HG03378 (cell line): ENCODE measurements around the gene TAB3.
"Not testable (repeated sequence)": the region's sequence is repeated elsewhere in the genome, so short reads cannot be mapped to it uniquely, and the experiment has no call there.

Source experiments
- ATAC-seq: cut with Tn5 transposase; IDR thresholded peaks from one replicate; pipeline ENCODE4 v1.9.1; 2021; ENCODE audit warnings: mild to moderate bottlenecking, moderate library complexity; ENCODE audit not compliant: unreplicated experiment

TAB3 gene

GRCh38 chrX:30822068-30822681 is 66.9 kb downstream of the TAB3 start:
- ATAC-seq, result peak; percentile 83

GRCh38 chrX:30821116-30821515 is 67.9 kb downstream of the TAB3 start:
- no peak for ATAC-seq

GRCh38 chrX:30819080-30819479 is 70.0 kb downstream of the TAB3 start:
- ATAC-seq, result no peak

GRCh38 chrX:30816079-30816478 is 73.0 kb downstream of the TAB3 start:
- ATAC-seq, result no peak

- ATAC-seq, result peak; percentile 48
Measured at GRCh38 chrX:30814978-30815377, 74.1 kb downstream of the TAB3 start.

GRCh38 chrX:30812326-30812725 is 76.7 kb downstream of the TAB3 start:
- ATAC-seq, result peak; percentile 98

- ATAC-seq, result no peak
Measured at GRCh38 chrX:30806187-30806728, 82.8 kb downstream of the TAB3 start.

- ATAC-seq, result no peak
Measured at GRCh38 chrX:30804462-30804861, 84.6 kb downstream of the TAB3 start.

- no peak for ATAC-seq
Measured at GRCh38 chrX:30800901-30801300, 88.2 kb downstream of the TAB3 start.

GRCh38 chrX:30799327-30799726 is 89.7 kb downstream of the TAB3 start:
- no peak for ATAC-seq

- ATAC-seq, result no peak
Measured at GRCh38 chrX:30798810-30799209, 90.2 kb downstream of the TAB3 start.

- not testable (repeated sequence) for ATAC-seq
Measured at GRCh38 chrX:30797301-30797700, 91.8 kb downstream of the TAB3 start.

GRCh38 chrX:30795981-30796958 is 92.8 kb downstream of the TAB3 start:
- ATAC-seq, result no peak

GRCh38 chrX:30794497-30794896 is 94.6 kb downstream of the TAB3 start:
- no peak for ATAC-seq

GRCh38 chrX:30793767-30794103 is 95.3 kb downstream of the TAB3 start:
- no peak for ATAC-seq

- ATAC-seq, result no peak
Measured at GRCh38 chrX:30793075-30793766, 95.8 kb downstream of the TAB3 start.

GRCh38 chrX:30791296-30792278 is 97.5 kb downstream of the TAB3 start:
- no peak for ATAC-seq

GRCh38 chrX:30787012-30787411 is 102.0 kb downstream of the TAB3 start:
- ATAC-seq, result no peak

- ATAC-seq, result no peak
Measured at GRCh38 chrX:30786374-30786773, 102.7 kb downstream of the TAB3 start.
